Measurements from ENCODE around the gene IFI35.

DNA sequence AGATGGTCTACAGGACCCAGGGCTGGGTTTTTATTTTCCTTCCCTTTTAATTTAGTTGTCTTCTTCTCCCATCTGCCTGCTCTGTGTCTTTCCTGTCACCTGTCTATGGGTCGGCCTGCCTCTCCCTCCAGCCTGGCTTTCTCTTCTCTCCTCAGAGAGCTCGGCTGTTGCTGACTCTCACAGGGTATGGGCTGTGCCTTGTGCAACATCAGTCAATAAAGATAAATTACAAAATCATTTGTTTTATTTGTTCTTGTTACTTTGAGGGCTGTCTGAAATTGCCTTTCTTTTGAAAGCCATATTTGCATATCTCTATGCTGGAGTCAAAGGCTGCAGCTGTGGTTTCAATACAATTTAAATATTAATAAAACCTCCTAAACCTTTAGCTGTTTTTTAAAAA is 34.1 kb downstream of the IFI35 start:
- TF ChIP-seq, protein P1, sequence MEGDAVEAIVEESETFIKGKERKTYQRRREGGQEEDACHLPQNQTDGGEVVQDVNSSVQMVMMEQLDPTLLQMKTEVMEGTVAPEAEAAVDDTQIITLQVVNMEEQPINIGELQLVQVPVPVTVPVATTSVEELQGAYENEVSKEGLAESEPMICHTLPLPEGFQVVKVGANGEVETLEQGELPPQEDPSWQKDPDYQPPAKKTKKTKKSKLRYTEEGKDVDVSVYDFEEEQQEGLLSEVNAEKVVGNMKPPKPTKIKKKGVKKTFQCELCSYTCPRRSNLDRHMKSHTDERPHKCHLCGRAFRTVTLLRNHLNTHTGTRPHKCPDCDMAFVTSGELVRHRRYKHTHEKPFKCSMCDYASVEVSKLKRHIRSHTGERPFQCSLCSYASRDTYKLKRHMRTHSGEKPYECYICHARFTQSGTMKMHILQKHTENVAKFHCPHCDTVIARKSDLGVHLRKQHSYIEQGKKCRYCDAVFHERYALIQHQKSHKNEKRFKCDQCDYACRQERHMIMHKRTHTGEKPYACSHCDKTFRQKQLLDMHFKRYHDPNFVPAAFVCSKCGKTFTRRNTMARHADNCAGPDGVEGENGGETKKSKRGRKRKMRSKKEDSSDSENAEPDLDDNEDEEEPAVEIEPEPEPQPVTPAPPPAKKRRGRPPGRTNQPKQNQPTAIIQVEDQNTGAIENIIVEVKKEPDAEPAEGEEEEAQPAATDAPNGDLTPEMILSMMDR (IDR thresholded peaks at IDR 0.05) = no peak
- TF ChIP-seq EP300 (IDR thresholded peaks at IDR 0.05) = no peak
- no peak for TF ChIP-seq POLR2AphosphoS5 (IDR thresholded peaks at IDR 0.05)

All from upper lobe of left lung (tissue), 4 donors.